ENCODE data around the gene APBB2.
"Not testable (repeated sequence)": the region's sequence is repeated elsewhere in the genome, so short reads cannot be mapped to it uniquely, and the experiment has no call there.

APBB2 gene

DNA sequence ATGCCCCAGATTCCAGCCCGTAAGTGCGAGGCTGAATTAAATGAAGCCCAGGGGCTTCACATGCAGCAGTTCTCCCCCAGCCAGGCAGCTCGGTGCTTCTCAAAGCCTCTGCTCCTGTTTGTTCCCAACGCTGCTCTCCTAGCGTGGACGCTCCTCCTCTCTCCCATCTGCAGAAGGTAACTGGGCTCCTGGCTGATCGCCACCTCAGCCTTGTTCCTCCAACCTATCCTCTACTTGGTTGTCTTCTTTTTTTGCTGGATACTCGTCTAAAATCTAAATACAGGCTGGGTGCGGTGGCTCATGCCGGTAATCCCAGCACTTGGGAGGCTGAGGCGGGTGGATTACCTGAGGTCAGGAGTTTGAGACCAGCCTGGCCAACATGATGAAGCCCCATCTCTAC is 394.2 kb downstream of the APBB2 start:
- DNase-seq, result no peak

DNA sequence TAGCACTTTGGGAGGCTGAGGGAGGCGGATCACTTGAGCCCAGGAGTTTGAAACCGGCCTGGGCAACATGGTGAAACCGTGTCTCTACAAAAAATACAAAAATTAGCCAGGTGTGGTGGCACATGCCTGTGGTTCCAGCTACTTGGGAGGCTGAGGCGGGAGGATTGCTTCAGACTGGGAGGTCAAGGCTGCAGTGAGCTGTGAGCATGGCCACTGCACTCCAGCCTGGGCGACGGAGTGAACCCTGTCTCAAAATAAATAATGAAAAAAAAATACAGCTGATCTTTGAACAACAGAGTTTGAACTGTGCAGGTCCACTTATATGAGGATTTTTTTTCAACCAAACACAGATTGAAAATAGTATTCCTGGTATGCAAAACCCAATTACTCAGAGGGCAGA is 397.2 kb downstream of the APBB2 start:
- not testable (repeated sequence) for DNase-seq

DNA sequence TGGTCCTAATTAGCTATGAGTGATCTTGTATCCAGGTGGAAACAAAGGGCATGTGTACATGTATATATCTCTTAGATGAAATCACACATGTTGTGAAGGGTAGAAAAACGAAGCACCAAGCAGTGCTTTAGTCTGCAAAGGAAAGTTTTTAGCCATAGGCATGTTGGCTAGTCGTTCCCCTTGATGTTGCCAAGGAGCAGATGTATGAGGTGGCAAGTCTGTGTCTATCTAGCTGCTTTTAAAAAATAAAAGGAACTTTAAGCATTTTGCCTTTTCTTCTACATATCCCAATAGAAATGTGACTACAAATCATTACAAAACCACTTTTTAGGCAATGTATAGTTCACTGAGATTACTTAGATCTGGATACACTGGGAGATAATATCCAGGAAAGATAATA is 401.5 kb downstream of the APBB2 start:
- DNase-seq, result peak; percentile 13 to 42 (median 30)

DNA sequence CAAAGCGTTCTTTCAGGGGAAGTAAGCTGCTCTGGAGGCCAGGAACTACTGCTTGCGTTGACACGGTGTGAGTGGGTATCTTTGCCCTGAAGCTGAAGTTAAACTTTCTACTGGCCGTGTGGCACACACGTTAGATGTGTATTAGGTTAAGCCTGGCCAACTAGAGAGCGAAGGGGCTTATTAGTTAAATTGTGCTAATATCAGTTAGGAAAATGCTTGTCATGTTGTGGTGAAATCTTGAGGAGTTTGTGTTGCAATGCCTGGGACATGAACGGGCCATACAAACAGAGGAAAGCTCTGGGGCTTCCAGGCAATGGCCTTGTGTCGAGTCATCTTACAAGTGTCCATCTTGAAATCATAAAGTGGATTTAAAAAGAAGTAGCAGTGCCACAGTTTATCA is 402.0 kb downstream of the APBB2 start:
- DNase-seq, result peak; percentile 66 to 82 (median 76)

DNA sequence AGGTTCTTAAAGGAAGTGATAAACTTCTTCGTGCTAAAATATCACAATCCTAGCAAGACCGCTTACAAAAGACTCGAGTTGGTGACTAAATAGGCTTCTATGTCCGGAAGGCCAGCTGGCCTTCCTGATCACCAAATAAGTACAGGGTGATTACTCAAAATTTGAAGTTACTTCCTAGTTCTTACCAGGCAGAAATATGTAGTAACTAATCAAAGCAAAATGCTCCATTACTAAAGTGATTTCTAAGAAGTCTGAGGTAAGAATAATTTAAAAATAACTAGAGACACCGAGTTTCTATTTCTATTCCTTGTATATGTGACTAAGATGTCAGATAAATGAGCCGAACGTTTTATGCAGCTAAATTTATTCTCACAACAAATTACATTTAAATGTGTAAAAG is 402.4 kb downstream of the APBB2 start:
- peak; percentile 80 to 96 (median 88) for DNase-seq

DNA sequence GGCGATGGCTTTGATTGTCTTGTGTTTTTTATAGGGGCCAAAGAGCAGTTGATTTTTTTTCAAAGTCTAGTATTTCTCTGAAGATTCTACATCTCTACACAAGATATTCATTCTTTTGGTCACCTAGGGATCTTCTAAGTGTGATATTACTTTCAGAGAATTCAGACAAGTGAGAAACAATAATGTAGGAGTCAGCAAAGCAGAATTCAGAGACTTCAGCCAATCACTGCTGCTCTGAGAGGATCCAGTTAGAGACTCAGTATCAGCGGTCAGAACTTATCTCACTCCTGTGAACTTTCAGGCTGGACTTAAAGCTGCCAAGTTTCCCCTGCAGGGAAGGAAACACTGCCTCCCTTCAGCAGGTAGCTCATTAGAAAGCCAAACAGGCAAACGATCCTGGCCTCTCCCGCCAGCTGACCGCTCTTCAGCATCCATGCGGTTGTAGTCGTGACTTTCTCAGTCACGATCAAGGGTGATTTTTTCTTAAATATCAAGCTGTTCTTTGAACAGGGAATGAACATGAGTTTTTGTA is 405.4 kb downstream of the APBB2 start:
- DNase-seq, result no peak

DNA sequence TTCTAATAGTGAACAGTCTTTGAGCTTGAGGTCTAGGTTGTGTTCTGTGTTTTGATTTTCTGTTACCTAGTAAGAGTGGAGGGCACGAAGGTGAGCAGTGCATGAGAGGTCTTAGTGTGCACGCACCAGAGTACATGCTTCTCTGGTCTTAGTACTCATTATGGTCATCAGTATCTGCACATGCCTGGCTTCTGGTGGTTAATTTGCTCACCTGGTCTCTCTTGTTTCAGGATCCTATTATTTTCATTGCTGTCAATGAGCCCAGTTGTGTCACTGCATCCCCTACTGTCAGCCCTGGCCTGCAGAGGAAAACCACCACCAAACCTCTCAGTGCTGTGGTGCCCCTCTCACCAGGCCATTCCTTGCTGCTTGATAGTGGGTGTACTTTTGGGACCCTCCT is 409.7 kb downstream of the APBB2 start:
- no peak for DNase-seq

DNA sequence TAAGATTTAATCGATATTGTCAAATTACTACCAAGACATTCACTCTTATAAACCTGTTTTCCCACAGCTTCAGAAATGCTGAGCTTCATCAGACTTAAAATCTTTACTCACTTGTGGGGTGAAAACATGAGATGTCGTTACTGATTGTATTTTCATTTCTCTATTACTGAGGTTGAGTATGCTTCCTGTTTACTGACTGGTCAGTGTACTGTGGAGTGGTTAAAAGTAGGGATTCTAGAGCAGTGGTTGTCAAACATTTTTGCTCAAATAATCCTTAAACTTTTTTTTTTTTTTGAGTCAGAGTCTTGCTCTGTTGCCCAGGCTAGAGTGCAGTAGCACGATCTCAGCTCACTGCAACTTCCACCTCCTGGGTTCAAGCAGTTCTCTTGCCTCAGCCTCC is 414.3 kb downstream of the APBB2 start:
- peak in 2 of 4 experiments; percentile 39 to 46 for DNase-seq

DNA sequence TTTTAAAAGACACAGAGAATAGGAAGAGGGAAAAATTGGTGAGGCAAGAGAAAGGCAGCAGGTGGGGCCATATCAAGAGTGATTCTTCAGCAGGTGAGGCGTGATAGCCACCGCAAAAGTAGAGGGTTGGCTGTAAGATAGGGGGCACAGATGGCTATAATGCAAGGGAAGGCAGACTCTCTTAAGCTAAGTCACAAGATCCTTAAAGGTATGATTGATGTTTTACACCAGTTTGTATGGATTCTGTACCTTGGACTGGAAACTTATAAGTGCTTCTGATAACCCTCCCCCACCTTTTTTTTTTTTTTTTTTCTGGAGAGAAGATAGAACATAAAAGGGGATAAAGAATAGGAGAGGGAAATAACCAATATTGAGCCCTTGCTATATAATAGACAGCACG is 424.6 kb downstream of the APBB2 start:
- no peak for DNase-seq

DNA sequence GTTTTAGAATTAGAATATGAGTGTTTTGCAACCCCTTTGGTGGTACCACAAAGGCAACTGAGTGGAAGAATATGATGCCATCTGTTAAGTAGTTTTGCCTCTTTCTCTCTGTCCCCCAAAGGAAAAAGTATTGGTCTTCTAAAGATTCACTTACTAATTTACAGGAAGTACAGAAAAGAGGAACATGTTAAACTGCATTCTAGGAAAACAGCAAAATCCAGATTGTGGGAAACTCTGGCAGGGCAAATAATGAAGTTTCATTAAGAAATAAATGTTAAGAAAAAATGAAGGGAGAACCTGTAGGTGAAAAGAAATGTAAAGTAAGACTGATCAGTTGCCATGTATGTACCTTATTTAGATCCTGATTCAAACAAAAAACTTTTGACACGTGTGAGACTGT is 425.3 kb downstream of the APBB2 start:
- peak in 3 of 4 experiments; percentile 14 to 62 (median 56) for DNase-seq

DNA sequence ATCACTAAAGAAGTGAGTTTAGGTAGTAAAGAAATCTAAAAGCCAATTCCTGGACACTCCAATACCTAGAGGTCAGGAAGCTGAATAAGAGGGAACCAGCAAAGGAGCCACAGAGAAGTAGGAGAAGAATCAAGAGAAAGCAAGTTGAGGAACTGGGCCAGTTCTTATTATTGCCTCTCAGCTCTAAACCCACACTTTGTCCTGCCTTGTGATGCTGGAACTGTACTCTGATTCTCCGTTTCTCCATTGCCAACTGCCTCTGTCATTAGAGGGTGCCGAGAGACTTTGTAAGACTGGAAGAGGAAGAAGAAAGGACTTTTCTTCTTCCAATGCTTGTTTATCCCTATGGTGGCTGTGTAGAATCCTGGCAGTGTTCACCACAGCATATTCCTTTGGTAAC is 426.0 kb downstream of the APBB2 start:
- peak; percentile 49 to 67 (median 53) for DNase-seq

DNA sequence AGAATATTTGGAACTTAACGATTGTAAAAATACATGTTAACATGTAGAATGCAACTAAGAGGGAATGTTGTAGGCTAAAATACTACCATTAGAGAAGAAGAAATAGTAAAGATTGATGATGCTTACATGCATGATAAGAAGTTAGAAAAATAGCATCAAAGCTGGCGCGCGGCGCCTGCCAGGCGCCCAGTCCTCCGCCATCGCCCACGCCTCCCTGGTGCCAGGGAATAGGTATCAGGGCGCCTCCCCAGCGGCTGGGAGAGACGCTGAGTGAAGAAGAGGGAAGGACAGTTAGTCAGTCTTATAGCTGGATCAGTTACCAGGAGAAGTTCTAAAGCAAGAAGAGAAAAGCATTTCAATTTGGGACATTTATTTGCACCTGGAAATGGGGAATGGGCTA is 428.6 kb downstream of the APBB2 start:
- no peak for DNase-seq

DNA sequence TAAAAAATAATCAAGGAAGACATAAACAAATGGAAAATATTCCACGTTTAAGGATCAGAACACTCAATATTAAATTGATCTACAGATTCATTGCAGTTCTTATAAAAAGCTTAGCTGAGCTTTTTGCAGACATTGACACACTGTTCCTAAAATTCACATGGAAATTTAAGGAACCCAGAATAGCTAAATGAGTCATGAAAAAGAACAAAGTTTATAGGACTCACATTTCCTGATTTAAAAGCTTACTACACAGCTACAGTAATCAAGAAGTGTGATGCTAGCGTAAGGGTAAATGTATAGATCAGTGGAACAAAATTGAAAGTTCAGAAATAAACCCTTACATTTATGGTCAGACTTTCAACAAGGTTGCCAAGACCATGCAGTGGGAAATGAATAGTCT is 431.5 kb downstream of the APBB2 start:
- DNase-seq, result peak in 3 of 4 experiments; percentile 11 to 76 (median 73)

DNA sequence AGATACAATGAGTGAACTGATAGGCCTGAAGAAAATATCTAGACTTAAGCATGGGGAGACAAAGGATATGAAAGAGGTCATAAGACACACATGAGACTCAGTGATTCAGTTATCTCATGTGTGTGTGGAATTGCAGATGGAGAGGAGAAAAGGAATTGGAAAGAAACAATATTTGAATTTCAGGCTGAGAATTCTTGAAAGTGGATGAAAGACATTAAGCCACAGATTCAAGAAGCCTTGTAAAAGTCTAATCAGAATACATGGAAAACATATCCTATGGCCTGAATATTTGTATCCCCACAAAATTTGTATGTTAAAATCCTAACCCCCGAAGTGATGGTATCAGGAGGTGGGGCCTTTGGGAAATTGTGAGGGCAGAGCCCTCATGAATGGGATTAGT is 436.3 kb downstream of the APBB2 start:
- DNase-seq, result no peak

DNA sequence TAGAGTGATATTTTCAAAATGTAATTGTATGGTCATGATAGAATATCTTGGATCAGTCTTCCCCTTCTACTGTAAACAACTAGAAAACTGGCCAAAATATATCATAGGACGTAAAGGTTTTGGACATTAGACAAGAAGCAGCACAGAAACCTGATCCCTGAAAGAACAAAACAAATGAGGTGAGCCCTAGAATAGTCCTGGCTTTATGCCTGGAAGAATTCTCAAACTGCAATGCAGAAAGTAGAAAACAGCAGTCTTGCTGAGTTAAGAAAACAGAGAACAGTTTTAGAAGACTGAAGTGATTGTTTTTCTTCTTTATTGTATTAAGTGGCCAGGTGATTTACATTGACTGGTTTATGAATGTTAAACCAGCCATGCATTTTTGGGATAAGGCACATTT is 445.1 kb downstream of the APBB2 start:
- no peak for DNase-seq

DNA sequence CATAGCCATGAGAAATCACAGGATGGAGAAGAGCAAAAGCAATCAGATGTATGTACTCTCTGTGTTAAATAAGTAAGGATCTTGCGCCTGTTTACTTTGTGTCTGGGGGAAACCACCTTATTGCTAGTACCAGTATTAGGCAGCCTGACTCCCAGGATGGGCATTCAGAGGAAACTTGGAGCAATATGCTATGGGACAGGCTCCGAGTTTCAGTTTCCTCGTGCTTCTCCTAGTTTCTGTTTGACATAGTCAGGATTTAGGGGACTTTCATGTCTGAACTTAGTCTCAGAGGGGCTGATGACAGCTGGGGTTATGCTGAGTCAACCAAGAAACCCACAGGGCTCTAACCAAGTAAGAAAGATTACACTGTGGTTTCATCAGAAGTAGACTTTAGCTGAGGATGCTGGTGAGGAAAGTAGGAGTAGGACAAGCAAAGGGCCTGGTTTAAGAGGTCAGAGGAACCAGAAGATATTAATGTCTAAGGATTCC is 451.1 kb downstream of the APBB2 start:
- DNase-seq, result peak; percentile 31 to 69 (median 49)
